K562 (cell line): Measurements from ENCODE around the gene EMC8. TPM values are rescaled to one million over a fixed set of nuclear protein-coding genes. Genes with fewer than 3 reads are reported as not detected.

Experiments used
- RBM17 ChIP-seq: fragments of 200-400 bp; formaldehyde crosslinking; IDR thresholded peaks from 2 replicates; pipeline ENCODE4 v1.6.1; 2017; ENCODE audit warnings: low read depth, mild to moderate bottlenecking, low read length, borderline replicate concordance
- polyA plus RNA-seq, 8 experiments: library from polyadenylated mRNA; depleted of rRNA in 4 of 8; stranded (reverse) in 5 of 8; unstranded in 3 of 8; fragments of >200 nt; fragmentation: Nextera tagmentation in 2 of 8; fragmentation: Illumina TruSeq in 1 of 8; extraction: Ambion mirVana in 2 of 8; extraction: Trizol in 1 of 8; gene quantifications; 2 replicates each; pipeline versions ENCODE4 v1.2.1 to v1.2.3, GENCODE V29; 2011 to 2014; ENCODE audit warnings: inconsistent platforms in 1 of 8, missing spikeins in 1 of 8
- total RNA-seq, 7 experiments: library from RNA; depleted of rRNA in 6 of 7; stranded (reverse); fragments of >200 nt in 6 of 7; fragmentation: Illumina TruSeq in 2 of 7; extraction: Trizol in 2 of 7; gene quantifications; 2 replicates each; pipeline versions ENCODE4 v1.2.1 to v1.2.3, GENCODE V29; 2011 to 2021; ENCODE audit warnings: low replicate concordance in 1 of 7
- TF ChIP-seq, protein P1 (sequence below): fragments of 250-450 bp; sonication (Bioruptor Pico); IDR thresholded peaks from 2 replicates; pipeline ENCODE4 v1.5.0; 2021; ENCODE audit warnings: mild to moderate bottlenecking, borderline replicate concordance
- TF ChIP-seq, protein P2 (sequence below): fragments of 450-650 bp; IDR thresholded peaks from 2 replicates; pipeline ENCODE4 v1.6.1; 2017; ENCODE audit warnings: mild to moderate bottlenecking, moderate library complexity
- TF ChIP-seq, protein P3 (sequence below): fragments of 250-450 bp; sonication (Bioruptor Pico); IDR thresholded peaks from 2 replicates; pipeline ENCODE4 v1.8.0; 2022; ENCODE audit warnings: inconsistent platforms, mild to moderate bottlenecking, moderate library complexity, borderline replicate concordance

The EMC8 gene
- total and polyA plus RNA-seq, 9 of the 15 experiments (the other 6 are each of a cell fraction or from before 2014, with no cell fraction given): 11.4 to 81.8 (median 48.6) TPM

DNA sequence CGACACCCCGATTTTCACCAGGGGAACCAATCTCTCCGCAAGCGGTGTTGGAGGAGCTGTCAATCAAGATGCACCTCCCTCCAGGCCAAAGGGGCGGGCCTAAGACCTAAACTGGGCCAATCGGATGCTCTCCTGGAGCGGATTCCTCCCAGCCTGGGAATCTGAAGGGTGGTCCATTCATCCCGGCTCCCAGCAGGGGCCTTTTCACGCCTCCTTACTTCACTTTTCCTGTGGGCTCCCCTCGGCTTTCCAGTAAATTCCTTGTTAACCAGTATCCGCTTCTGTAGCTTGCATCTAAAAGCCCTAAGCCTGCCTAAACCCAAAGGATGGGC is 65.5 kb downstream of the EMC8 start (continued):
- TF ChIP-seq, protein P1, sequence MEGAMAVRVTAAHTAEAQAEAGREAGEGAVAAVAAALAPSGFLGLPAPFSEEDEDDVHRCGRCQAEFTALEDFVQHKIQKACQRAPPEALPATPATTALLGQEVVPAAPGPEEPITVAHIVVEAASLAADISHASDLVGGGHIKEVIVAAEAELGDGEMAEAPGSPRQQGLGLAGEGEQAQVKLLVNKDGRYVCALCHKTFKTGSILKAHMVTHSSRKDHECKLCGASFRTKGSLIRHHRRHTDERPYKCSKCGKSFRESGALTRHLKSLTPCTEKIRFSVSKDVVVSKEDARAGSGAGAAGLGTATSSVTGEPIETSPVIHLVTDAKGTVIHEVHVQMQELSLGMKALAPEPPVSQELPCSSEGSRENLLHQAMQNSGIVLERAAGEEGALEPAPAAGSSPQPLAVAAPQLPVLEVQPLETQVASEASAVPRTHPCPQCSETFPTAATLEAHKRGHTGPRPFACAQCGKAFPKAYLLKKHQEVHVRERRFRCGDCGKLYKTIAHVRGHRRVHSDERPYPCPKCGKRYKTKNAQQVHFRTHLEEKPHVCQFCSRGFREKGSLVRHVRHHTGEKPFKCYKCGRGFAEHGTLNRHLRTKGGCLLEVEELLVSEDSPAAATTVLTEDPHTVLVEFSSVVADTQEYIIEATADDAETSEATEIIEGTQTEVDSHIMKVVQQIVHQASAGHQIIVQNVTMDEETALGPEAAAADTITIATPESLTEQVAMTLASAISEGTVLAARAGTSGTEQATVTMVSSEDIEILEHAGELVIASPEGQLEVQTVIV: no peak
- TF ChIP-seq RBM17: no peak
- TF ChIP-seq, protein P2, sequence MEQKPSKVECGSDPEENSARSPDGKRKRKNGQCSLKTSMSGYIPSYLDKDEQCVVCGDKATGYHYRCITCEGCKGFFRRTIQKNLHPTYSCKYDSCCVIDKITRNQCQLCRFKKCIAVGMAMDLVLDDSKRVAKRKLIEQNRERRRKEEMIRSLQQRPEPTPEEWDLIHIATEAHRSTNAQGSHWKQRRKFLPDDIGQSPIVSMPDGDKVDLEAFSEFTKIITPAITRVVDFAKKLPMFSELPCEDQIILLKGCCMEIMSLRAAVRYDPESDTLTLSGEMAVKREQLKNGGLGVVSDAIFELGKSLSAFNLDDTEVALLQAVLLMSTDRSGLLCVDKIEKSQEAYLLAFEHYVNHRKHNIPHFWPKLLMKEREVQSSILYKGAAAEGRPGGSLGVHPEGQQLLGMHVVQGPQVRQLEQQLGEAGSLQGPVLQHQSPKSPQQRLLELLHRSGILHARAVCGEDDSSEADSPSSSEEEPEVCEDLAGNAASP: no peak
- TF ChIP-seq, protein P3, sequence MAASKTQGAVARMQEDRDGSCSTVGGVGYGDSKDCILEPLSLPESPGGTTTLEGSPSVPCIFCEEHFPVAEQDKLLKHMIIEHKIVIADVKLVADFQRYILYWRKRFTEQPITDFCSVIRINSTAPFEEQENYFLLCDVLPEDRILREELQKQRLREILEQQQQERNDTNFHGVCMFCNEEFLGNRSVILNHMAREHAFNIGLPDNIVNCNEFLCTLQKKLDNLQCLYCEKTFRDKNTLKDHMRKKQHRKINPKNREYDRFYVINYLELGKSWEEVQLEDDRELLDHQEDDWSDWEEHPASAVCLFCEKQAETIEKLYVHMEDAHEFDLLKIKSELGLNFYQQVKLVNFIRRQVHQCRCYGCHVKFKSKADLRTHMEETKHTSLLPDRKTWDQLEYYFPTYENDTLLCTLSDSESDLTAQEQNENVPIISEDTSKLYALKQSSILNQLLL (CRISPR knock-in tag): no peak
